GM18519 (cell line): ENCODE results near the gene CSNK1A1.

ENCODE experiments used
- ATAC-seq: cut with Tn5 transposase; IDR thresholded peaks from one replicate; pipeline ENCODE4 v1.9.1; 2021; ENCODE audit warnings: mild to moderate bottlenecking, moderate library complexity; ENCODE audit not compliant: unreplicated experiment, low FRiP score

CSNK1A1 gene

DNA sequence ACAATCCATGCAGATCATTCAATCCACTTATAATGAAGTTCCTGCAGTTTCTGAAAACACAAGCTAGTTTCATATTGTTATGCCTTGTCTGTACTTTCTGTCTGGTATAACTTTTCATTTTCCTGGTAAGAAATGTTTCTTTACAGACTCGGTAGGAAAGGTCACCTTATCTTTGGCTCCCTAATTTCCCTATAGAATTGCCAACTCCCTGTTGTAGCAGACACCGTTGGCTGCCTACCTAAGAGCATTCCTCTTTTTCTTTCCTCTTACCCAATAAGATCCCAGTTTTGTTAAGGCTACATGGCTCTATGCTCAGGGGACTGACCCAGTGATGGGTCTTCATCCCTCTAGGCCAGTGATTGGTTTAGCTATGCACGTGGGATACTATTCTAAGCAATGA, 23.9 kb upstream of the CSNK1A1 start:
- no peak for ATAC-seq

DNA sequence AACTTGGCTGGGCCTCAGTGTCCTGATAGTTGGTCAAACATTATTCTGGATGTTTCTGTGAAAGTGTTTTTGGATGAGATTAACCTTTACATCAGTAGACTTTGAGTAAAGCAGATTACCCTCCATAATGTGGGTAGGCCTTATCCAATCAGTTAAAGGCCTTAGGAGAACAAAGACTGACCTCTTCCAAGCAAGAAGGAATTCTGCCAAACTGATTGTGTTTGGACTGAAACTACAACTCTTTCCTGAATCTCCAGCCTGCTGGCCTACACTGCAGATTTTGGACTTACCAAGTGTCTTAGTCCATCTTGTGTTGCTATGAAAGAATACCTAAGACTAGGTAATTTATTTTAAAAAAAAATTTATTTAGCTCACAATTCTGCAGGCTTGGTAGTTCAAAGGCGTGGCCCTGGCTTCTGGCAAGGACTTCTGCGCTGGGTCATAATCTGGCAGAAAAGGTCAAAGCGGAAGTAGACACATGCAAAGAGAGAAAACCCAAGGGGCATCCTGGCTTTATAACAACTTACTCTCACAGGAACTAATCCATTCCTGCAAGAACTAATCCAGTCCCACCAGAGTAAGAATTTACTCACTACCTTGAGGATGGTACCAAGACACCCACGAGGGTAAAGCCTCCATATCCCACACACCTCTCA, 21.5 kb upstream of the CSNK1A1 start:
- ATAC-seq: no peak

DNA sequence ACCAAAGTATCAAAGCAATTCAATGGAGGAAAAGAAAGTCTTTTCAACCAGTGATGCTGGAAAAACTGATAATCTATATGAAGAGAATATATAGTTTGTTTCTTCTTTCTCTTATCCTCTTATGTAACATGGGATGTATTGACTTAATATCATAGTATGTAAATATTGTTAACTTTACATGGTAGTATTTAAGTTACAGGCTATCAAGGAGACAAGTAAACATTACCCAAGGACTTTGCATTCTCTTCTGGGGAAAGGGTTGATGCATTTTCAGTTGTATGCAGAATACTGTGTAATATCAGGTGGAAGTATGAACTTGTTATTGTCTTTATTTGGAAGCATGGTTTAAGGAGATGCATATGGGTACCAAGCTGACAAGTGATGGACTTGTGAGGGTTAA, 20.9 kb upstream of the CSNK1A1 start:
- no peak for ATAC-seq

DNA sequence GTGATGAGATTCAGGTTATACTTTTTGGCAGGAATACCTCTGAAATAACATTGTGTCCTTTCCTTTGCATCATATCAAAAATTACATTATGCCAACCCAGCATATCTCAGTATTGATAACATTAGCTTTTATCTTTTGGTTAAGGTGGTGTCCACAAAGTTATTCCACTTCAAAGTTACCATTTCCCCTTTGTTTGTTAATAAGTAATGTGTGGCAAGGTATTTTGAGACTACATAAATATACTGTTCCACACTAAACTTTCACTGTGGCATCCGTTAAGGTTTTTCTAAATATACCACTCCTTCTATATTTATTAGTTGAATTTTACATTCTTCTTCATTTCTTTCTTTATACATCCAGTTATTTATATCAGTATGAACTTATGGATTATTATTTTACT, 16.0 kb upstream of the CSNK1A1 start:
- ATAC-seq: no peak

DNA sequence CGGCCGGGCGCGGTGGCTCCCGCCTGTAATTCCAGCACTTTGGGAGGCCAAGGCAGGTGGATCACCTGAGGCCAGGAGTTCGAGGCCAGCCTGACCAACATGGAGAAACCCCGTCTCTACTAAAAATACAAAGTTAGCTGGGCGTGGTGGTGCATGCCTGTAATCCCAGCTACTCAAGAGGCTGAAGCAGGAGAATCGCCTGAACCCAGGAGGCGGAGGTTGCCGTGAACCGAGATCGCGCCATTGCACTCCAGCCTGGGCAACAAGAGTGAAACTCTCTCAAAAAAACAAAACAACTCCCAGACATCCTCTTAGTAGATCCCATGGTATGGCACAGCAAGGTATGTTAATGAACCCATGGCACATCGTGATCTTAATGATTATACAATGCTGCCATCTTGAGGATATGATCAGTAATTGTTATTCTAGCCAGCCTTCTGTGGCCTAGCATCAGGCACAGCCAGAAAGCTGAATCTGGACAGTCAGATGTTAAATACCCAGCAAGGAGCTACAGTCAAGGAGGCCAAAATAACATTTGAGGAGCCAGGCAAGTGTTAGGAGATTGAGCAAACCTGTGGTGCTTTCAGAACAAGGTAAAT, 13.4 kb upstream of the CSNK1A1 start:
- ATAC-seq: peak; percentile 86

DNA sequence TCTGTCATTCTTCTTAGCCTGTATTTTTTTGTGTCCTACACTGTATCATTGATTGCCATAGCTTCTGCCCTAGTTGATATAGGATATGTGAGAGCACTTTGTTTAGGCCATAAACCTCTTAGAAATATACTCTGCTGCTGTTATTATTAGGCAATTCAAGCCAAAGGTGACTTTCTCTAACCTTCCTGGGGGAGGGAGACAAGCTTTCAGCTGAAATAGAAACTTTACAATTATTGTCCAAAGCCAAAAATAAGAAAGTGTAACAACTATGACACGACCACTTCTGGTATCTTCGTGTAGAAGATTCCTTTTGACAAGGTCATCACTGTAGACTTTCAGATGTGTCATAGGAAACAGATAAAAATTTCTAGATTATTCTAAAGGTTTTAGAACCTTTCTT, 12.2 kb upstream of the CSNK1A1 start:
- ATAC-seq: no peak

- no peak for ATAC-seq
Measured at GRCh38 chr5:149561848-149562247, 10.6 kb upstream of the CSNK1A1 start.

DNA sequence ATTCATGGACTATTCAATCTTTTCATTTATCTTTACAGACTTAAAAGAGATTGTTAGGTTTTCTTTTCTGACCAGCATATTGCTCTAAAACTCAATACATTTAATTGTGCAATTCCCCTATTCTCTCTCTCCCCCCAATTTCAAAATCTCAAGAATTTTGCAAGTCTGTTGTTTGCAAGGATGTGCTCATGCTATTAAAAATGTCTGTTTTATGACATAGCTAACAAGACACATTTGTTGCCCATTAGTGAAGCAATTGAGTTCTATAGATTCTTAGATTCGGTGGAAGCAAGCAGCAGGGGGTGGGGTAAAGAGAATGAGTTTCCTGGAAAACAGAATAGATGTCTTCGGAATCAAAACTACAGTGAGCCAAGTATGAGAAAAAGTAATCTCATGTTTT, 8.5 kb upstream of the CSNK1A1 start:
- ATAC-seq: no peak

DNA sequence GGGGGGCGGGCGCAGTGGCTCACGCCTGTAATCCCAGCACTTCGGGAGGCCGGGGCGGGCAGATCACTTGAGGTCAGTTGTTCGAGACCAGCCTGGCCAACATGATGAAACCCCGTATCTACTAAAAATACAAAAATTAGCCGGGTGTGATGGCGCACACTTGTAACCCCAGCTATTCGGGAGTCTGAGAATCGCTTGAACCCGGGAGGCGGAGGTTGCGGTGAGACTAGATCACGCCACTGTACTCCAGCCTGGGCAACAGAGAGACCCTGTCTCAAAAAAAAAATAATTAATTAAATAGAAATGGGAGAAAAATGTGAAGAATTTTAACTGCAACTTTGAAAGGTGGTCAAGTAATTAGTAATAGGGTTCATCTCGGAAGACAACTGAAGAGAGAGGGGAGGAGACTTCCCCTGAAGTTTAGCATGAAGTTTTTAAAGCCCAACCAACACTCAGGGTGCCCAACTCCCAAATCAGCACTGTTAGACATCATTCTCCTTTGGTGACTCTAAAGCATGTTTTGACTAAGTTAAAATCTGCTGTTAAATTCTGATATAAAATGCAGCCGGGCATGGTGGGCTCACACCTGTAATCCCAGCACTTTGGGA, 1.4 kb upstream of the CSNK1A1 start:
- no peak for ATAC-seq

GRCh38 chr5:149552038-149552494, 827 bp upstream of the CSNK1A1 start:
- ATAC-seq: no peak

GRCh38 chr5:149550594-149551226, 529 bp downstream of the CSNK1A1 start:
- no peak for ATAC-seq

DNA sequence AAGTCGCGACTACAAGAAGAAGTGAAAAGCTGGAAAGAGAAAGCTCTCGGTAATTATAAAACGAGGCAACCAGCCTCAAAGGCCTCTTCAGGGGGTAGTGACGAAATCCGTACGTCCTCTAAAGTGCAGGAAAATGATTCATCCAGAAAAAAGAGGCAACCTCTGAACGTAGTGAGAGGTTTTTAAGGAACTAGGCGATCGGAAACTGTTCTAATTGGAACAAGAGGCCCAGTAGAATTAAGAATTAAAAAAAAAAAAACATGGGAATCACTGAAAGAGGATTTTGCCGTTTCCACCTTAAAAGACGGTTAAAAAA, 1.0 kb downstream of the CSNK1A1 start:
- ATAC-seq: no peak

DNA sequence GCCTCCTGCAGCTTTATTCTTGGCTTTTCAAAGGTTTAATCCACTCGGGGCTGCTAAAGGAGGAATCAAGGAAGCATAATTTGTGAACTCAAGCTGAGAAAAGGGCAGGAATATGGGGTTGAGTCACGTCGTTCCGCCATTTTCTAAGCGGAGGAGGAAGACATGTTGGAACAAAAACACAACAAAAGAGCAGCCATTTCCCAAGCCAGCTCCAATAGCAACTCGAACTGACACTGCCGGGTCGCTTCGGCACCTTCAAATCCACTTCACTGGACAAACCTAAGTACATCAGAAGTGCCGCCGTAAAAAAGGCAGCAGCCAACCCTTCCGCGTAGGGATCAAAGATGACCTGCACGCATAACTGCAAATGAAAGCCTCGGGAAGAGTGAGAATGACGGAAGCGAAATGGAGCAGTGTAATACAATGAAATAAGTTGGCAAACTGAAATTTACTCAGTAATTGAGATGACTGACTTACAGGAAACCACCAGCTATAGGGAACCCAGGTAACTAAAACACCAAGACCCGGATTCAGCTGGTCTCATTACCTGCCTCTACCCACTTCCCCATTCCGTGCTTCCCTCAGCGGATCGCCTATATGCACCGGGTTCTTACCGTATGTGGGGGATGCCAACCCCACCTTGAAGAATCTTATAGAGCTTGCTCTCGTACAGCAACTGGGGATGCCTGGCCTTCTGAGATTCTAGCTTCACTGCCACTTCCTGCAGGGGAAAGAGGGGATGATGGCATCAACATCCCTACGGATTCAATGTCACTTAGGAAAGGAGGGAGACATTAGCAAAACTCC, 1.6 kb downstream of the CSNK1A1 start:
- ATAC-seq: peak; percentile 30

GRCh38 chr5:149546974-149547373, 4.3 kb downstream of the CSNK1A1 start:
- no peak for ATAC-seq

DNA sequence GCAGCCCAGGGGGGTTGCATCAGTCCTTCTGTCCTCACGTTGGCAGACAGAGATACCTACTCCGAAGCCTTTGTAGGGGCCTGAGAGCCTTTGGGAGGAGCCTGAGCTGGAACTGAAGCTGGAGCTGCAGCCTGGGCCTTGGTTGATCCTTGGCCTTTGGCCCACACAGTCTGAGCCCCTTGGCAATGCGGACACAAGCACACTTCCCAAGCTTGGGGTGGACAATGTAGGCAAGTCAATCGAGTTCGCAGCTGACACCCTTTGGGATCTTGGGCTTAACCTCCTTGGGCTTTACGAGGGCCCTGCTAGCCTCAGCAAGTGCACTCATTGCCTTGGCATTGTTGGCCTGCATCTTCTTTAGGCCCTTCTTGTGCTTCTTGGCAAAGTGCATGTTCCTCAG, 5.9 kb downstream of the CSNK1A1 start:
- ATAC-seq: no peak

DNA sequence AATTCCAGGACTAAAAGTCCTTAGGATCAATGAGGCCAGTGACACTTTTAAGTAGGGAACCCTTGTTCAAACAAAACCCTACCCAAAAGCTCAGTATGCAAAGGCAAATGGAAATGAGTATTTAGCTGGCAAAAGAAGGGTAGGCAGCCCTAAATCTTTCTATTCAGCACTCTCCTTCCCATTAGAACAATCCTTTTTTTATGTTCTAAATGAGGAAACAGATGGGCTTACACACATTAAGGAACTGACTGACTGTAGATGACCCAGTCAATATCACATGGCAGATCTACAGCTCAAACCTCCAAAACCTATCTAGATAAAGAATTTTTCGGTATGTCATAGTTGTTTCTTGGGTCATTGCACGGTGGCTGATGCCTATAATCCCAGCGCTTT, 7.2 kb downstream of the CSNK1A1 start:
- no peak for ATAC-seq

GRCh38 chr5:149543361-149544027, 7.7 kb downstream of the CSNK1A1 start:
- ATAC-seq: no peak

DNA sequence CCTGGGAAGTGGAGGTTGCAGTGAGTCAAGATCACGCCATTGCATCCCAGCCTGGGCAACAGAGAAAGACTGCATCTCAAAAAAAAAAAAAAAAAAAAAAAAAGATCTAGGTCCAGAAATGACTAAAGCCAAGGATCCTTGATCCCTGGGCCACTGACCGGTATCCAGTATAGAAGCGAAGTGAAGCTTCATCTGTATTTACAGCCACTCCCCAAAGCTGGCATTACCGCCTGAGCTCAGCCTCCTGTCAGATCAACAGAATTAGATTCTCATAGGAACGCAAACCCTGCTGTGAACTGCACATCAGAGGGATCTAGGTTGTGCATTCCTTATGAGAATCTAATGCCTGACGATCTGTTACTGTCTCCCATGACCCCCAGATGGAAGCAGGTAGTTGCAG, 9.3 kb downstream of the CSNK1A1 start:
- no peak for ATAC-seq

DNA sequence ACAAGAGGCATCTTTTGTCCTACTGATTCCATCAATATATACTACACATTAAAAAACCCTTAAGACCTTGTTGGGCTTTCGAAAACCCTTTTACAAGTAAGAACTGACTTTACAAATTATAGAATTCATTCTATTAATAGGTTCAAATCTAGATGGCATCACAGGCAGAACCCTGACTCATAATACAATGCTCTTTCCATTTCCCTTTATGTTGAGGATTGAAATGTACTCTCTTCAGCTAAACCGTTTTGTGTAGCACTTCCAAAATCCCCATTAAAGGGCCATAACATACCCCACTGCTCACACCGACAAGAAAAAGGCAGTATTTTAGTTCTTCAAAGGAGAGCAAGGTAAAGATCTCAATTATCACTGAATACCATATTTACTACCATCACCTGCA, 11.2 kb downstream of the CSNK1A1 start:
- no peak for ATAC-seq

DNA sequence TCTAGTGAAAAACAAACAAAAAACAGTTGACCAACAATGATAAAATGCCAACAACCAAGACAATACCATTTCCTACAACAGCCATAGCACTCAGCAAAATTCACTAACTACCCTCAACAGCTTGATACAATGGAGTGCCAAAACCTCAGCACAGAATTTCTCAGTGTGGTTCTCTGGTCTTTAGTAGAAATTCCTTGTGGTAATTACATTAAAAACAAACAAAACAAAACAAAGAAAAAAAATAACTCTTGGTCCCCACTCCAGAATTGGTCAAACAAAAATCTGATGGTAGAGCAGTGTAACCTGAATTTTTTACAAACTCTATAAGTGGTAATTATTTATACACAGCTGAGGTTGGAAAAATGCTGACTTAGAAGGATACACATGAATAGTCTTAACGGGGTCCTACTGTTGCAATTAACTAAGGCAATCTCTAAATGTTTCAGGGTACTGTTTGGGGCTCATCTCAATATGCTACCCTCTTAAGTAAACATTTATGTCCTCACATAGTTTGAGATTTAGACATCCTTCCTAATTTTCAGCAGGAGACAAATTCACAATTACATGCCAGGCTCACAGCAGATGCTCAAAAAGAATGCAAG, 13.8 kb downstream of the CSNK1A1 start:
- no peak for ATAC-seq
